Measurements from ENCODE around the gene MEAK7.

- TF ChIP-seq CTCF (IDR thresholded peaks at IDR 0.05) (no peak), EZH2 (IDR thresholded peaks at IDR 0.05) (no peak), EZH2phosphoT487 (IDR thresholded peaks at IDR 0.05) (no peak)
These were observed 22.2 kb downstream of the MEAK7 start for GRCh38 chr16:84482001-84482891.

Measured in neural progenitor cell (in vitro differentiated cells).